ENCODE results near the gene ZC3H12C.
A peak's percentile ranks its signal among the peaks of the same experiment; 100 is the strongest.

Gene ZC3H12C

GRCh38 chr11:110077346-110077745 is 15.8 kb upstream of the ZC3H12C start:
- no peak for DNase-seq

- no peak for DNase-seq
These were observed 15.3 kb upstream of the ZC3H12C start for GRCh38 chr11:110077831-110078325.

DNA sequence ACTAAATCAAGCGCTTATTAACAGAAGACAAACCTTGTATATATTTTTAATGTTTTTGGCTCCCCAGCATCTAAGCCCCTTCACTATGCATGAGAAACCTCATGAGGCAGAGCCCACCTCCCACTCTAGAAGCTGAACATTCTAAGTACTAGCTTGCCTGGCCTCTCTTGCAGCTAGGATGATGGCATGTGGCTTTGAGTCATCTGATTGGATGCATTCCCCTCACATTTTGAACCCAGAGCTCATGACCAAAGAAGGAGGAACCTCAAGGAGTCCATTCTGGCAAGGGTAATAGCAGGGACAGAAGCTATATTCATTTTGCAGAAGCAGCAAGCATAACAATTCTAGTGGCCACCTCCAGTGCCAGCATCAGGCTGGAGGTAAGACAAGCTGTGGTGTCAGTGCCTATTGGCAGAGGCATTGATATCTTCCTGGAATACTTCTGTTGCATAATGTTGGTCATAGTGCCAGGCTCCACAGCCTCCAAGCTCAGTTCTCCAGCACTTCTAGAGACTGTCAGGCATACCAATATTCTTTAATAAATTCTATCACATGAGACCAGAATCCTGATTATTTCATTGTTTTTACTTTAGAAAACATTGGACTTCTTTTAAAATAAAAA is 14.2 kb upstream of the ZC3H12C start:
- DNase-seq: no peak

DNA sequence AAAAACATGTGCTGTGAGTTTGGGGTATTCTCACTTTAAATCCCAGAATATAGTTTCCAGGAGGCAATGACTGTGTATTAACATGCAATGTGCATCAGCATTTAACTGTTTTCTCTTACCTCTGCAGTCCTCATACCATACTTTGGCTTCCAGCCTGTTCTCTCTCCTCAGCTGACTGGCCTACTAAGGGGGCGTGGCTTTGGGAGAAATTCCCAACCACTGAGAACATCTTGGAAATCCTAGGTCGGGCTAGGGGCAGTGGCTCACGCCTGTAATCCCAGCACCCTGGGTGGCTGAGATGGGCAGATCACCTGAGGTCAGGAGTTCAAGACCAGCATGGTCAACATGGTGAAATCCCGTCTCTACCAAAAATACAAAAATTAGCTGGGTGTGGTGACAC is 13.5 kb upstream of the ZC3H12C start:
- DNase-seq: no peak

DNA sequence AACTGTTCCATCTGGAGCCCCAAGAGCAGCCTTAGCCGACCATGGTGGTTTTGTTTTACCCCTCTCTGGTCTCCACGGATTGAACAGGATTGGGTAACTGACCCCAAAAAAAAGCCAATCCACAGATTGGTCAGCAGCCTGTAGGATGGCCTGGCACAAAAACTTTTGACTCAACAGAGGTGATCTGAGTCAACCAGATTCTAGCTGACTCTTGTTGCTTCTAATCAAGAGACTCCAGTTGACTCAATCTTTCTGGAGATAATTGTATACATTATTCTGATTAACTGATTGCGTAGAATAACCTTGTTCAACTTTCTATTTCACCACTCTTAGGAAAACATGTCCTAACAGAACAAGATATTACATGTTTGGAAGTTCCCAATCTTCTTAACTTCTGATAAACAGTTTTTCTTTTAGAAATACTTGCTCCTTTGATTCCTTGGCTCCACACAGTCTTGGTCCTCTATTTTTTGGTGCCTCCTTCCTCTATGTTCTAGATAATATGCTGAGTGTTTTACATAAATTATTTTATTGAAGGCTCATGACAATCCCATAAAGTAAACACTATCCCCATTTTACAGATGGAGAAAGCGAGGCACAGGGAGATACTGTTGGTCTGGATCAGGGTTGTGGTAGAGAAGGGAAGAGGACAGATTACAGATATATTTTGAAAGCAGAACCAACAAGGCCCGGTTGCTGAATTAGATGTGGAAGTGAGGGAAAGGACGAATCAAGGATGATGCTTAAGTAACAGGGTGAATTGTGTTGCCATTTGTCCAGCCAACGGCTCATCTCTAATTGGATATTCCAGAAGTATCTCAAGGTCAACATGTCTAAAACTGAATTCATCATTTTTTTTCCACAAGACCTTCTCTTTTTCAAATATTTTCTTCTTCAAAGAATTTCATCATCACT is 11.5 kb upstream of the ZC3H12C start:
- DNase-seq: no peak

GRCh38 chr11:110082899-110083298 is 10.3 kb upstream of the ZC3H12C start:
- no peak for DNase-seq

DNA sequence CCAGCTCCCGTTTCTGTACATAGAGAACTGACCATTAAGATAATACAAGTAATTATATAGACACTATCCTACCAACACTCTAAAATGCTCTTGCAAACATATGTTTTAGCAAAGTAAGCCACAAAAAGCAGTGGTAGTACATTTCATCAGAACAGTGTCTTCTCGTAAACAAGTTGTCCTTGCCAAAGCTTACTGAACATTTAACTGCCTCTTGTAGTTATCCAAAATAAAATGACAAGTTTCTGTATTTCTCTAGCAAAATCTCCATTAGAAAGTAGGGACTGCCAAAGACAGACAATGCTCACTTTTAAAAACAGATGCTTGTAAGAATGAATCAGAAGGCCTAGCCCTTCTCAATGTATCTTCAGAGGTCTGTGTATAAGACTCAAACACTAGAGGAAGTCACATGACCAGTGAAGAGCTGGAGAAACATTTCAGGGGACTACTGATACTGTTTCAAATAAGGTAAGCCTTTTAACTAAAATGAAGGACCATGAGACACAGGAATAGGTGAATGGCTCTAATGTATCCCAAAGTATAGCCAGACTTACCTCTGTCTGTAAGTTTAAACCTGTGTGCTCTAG is 7.8 kb upstream of the ZC3H12C start:
- DNase-seq: no peak

DNA sequence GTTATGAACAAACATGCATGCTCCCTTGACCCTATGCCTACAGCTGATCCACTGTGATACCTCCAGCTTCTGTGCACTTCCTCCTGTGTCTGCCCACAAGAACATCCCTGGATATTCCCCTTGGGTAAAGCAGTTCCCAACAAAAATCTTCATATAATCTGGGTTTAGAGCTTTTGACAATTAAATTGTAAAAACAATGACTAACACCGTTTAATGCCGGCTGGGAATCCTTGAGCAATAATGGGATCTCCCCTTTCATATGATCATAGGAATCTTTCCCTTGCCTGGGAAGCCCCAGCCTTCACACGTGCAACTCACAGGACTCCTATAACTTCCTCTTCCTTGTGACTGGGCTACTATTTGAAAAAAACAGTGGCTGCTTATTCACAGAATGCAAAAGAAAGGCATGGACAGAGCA is 6.3 kb upstream of the ZC3H12C start:
- DNase-seq: no peak

- no peak for DNase-seq
These were observed 5.2 kb upstream of the ZC3H12C start for GRCh38 chr11:110087812-110088534.

DNA sequence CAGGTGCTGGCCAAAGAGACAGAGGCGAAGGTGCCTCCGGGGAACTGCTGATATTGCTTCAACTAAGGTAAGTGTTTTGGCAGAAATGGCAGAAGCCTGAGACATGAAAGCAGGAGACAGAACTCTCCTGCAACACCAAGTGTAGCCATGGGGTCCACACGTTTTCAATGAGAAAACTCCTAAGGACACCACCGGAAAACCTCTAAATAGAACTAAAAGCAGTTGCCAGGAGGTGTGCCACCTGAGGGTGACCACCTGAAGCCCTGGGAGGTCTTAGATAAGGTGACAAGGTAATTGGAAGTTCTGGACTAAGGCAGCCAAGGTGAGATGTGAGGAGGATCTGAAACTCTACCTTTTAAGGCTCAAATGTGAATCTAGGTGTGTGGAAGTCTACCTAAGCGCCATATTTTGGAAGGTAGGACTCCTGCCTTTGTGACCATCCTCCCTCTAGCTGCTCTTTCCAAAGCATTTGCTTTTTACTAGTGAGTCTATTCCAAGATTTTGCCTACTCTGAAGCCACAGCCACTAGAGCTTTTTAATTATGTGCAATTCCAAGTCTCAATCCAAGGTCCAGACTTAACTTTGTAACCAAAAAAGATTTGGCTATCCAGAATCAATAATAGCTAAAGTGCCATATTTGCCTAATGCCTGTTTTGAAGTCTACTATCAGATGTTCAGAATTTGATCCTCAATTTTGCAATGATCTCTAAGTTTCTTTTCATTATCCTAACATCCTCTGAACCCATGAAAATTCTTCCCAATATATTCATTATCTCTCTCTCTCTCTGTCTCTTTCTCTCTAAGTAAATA is 4.5 kb upstream of the ZC3H12C start:
- DNase-seq: no peak

GRCh38 chr11:110089617-110090282 is 3.4 kb upstream of the ZC3H12C start:
- DNase-seq: no peak

DNA sequence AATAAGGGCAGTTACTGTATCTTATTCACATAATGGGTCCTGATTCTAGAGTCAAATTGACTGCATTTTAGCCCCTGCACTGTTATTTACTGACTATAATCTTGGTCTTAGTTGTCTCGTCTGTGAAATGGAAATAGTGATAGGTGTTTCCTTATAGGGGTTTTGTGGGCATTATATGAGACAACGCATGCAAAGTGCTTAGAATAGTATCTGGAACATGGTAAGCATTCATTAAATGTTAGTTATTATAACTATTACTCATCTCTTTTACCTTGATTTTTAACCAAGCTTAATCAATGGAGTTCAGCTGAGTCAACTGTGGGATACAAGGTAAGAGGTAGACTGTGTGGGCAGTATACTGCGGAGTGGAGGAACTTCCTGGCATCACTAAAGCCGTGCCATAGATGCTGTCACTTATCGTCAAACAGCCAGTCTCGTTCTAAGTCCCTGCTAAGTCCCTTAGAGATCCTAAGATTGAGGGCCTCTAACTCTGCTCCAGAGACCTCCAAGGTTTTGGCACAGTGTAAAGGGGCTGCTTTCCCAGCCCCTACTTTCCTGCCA is 2.6 kb upstream of the ZC3H12C start:
- no peak for DNase-seq

DNA sequence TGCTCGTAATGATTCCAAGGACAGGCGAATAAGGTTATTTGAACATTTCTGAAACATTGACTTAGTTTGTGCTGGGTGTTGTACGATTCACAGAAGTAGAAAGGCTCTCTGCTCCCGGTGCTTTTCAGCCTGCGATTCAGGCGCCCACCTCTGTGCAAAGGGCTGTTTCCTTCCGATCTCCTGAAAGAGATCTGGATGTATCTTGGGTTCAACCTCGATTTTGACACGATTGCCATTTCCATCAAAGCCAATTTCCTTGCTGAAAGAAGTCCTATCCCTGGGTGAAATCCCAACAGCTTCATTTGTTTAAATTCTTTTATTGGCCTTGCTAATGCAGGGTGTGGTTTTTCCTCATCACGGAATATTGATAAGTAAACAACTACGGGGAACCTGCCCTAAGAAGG is 1.1 kb upstream of the ZC3H12C start:
- no peak for DNase-seq

GRCh38 chr11:110093407-110094297 is 460 bp downstream of the ZC3H12C start:
- DNase-seq: peak; percentile 53 to 93 (median 85)

- DNase-seq: no peak
These were observed 1.4 kb downstream of the ZC3H12C start for GRCh38 chr11:110094298-110095285.

GRCh38 chr11:110095554-110095953 is 2.4 kb downstream of the ZC3H12C start:
- DNase-seq: no peak

GRCh38 chr11:110096496-110096895 is 3.3 kb downstream of the ZC3H12C start:
- peak in 1 of 3 experiments; percentile 36 for DNase-seq

DNA sequence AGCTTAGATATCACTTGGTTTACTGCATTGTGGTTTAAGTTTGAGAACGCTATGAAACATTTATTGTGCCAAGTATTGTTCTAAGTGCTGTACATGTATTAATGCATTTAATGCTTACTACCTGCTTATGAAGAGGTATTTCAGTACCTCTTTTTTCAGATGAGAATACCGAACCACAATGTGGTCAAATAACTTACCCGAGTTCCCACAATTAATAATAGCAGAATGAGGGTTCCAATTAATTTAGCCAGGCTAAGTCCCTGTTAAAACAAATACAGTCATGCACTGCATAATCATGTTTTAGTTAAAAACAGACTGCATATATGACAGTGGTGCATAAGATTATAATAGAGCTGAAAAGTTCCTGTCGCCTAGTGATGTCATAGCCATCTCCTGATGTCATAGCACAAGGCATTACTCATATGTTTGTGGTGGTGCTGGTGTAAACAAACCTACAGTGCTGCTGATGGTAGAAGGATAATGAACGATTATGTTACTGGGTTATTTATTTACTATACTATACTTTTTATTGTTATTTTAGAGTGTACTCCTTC is 4.3 kb downstream of the ZC3H12C start:
- DNase-seq: peak in 1 of 3 experiments; percentile 12
